ENCODE measurements around the gene CCDC154. TPM values are rescaled to one million over a fixed set of nuclear protein-coding genes. Genes with fewer than 3 reads are reported as not detected.

CCDC154 gene
- total RNA-seq, 1 donor from 2014 or later: 3.1 TPM

DNA sequence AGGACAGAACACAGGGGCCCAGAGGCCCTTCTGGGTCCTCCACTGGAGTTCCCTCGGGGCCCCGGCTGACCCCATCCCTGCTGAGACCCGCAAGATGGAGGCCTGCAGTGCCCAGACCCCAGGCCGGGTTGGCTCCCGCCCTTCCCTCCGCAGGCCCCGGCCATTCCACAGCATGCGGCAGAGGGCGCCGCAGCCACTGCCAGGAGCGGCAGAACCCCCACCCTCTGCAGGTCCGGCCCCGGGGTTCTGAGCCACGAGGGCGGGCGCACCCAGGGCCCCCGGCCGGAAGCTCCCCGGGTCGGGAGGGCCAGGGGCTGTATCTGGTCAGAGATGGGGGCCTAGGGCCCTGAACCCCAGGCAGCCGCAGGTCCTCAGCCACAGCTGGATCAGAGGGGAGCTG lies 15.8 kb downstream of the CCDC154 start:
- TF ChIP-seq, protein P1, sequence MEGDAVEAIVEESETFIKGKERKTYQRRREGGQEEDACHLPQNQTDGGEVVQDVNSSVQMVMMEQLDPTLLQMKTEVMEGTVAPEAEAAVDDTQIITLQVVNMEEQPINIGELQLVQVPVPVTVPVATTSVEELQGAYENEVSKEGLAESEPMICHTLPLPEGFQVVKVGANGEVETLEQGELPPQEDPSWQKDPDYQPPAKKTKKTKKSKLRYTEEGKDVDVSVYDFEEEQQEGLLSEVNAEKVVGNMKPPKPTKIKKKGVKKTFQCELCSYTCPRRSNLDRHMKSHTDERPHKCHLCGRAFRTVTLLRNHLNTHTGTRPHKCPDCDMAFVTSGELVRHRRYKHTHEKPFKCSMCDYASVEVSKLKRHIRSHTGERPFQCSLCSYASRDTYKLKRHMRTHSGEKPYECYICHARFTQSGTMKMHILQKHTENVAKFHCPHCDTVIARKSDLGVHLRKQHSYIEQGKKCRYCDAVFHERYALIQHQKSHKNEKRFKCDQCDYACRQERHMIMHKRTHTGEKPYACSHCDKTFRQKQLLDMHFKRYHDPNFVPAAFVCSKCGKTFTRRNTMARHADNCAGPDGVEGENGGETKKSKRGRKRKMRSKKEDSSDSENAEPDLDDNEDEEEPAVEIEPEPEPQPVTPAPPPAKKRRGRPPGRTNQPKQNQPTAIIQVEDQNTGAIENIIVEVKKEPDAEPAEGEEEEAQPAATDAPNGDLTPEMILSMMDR (IDR thresholded peaks at IDR 0.05): peak; percentile 47
- H3K36me3 ChIP-seq: no peaks in the 10 kb centered on the region
- ATAC-seq (peak; percentile 31 to 38), DNase-seq (no peak)
- peaks cover 9% of the 10 kb centered on the region for H3K27me3 ChIP-seq (ENCODE audit: low read depth)
- H3K4me1 ChIP-seq: no peaks in the 10 kb centered on the region
- H3K9me3 ChIP-seq: no peaks in the 10 kb centered on the region
- peak overlapping the region; percentile 19 for H3K4me3 ChIP-seq
- intact Hi-C loops (cut with DNase I): no loop called here
- no peak overlapping the region for H3K27ac ChIP-seq

DNA sequence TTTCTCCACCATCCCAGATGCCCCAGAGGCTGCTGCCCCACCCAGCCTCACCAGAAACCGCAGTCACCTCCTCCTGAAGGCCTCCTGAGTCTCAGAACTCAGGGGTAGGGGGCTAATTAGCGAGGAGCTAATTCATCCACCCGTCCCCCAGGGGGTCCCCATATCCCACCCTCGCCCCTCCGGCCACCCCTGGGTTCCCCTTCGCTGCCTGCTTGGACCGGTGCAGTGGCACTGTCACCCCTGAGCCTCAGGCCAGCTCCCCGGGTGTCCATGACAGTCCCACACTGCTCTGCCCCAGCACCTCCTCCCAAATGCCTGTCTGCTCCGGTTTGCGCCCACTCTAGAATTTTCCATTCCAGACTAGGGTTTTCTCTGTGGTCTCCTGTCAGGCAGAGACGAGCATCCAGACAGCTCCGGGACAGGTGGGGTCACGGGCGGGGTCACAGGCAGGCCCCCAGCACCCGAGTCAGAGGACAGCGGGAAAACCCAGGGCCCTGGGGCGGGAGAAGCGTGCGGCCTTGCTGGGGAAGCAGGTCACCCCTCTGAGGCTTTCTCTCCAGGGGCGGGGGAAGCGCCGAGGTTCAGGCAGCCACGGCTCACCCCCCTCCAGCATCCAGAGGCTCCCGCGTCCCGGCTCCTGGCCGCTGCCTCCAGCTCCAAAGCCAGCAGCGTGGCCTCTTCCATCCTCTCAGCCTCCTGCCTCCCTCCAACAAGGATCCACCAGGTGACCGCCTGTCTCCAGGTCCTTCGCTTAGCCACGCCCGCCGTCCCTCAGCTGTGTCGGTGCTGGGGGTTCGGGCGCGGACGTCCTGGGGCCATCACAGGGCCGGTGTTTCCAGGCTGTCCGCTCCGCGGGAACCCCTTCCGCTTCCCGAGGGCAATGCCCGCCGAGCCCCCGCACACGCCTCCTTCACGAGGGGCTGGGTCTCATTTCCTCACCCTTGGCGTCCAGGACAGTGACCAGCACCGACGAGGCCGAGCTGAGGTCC lies 16.6 kb downstream of the CCDC154 start:
- ATAC-seq: no peak
- peak overlapping the region; percentile 19 for H3K4me3 ChIP-seq
- intact Hi-C loops (cut with DNase I): no loop called here
- peaks cover 7% of the 10 kb centered on the region for H3K27me3 ChIP-seq (ENCODE audit: low read depth)
- H3K36me3 ChIP-seq: no peaks in the 10 kb centered on the region
- H3K9me3 ChIP-seq: no peaks in the 10 kb centered on the region
- no peak overlapping the region for H3K27ac ChIP-seq
- no peaks in the 10 kb centered on the region for H3K4me1 ChIP-seq
- no peak for DNase-seq
- TF ChIP-seq, protein P1 (IDR thresholded peaks at IDR 0.05): no peak

DNA sequence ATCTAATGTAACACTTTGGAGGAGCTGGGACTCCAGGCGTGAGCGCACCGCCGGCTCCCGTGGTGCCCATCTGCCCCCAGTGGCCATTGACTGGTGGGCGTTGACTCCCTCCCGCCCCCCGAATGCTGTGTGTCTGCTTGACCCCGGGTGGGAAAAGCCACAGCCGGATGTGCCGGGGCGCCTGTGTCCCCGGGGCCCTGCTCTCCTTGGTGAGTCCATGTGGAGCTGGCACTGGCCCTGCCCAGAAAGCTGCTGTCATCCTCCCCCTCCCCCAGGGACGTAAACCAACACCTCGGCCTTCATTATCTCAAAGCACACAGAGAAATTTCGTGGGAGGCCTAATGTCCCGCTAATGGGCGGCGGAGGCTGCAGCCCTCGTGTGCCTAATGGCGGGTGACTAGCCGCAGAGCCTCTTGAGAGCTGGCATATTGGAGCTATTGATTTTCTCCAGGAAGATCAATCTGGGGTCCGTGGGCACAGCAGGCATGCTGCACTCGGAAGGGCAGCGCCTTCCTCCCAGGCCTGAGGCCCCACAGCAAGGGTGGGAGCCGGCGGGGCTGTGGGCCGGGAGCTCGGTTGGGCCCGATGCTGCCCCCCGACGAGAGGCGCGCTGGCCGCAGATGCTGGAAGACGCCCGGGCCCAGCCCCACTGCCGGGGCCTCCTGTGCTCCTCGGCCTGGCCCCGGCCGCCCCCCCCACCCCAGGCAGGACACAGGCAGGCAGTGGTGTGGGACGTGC lies 17.5 kb downstream of the CCDC154 start:
- H3K4me3 ChIP-seq: no peak overlapping the region
- H3K4me1 ChIP-seq: no peaks in the 10 kb centered on the region
- no peak overlapping the region for H3K27ac ChIP-seq
- DNase-seq (no peak), ATAC-seq (no peak)
- intact Hi-C loops (cut with DNase I): no loop called here
- H3K9me3 ChIP-seq: no peaks in the 10 kb centered on the region
- peaks cover 7% of the 10 kb centered on the region for H3K27me3 ChIP-seq (ENCODE audit: low read depth)
- TF ChIP-seq, protein P1 (IDR thresholded peaks at IDR 0.05): no peak
- no peaks in the 10 kb centered on the region for H3K36me3 ChIP-seq

DNA sequence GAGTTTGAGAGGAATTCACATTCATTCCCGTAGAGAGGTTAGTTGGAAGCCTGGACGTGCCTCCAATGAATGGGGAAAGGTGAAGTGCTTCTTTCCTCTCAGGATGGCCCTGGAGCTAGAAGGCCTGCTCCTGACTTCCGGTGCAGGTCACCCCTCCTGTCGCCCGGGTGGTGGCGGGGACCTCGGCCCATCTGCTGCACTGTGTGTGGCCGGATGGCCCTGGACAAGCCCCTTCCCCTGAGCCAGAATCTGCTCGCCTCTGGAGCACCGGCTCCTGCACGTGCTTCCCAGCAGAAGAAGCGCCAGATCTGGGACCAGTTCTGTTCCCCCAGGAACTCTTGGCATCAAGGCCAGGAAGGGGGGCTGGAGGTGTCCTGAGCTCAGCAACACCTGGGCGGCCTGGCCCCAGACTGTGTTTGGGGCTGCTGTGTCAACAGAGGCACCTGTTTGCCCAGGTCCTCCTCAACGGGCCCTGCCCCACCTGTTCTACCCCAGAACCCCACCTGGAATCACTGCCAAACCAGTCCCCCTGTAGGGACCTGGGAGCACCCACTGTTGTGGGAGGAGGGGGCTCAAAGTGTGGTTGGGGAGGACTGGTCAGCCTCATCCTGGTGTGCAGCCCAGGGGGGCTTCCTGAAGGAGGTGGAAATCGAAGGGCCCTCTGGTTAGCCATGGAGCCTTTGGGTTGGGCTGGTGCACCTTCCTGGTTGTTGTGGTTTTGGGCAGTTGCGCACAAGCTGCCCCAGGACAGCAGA lies 18.6 kb downstream of the CCDC154 start:
- ATAC-seq (no peak), DNase-seq (no peak)
- Histone ChIP-seq H3K27ac (no peak overlapping the region), H3K9me3 (no peaks in the 10 kb centered on the region), H3K36me3 (no peaks in the 10 kb centered on the region), H3K4me3 (no peak overlapping the region), H3K4me1 (no peaks in the 10 kb centered on the region), H3K27me3 (ENCODE audit: low read depth) (peaks cover 7% of the 10 kb centered on the region)
- TF ChIP-seq, protein P1 (IDR thresholded peaks at IDR 0.05): no peak
- intact Hi-C loops (cut with DNase I): no loop called here

DNA sequence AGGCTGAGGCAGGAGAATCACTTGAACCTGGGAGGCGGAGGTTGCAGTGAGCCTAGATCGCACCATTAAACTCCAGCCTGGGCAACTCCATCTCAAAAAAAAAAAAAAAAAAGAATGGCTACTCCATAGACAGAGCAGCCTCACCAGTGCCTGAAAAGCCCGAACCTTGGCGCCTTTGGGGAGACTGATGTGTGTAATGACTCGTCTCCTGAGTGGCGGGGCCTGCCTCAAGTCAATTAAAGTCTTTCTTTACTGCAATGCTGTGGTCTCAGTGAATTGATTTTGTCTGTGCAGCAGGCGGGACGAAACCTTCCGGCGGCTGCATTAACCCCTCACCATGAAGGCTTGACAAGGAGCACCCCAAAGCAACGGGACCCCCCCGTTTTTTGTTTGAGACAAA lies 20.3 kb downstream of the CCDC154 start:
- ATAC-seq (no peak), DNase-seq (no peak)
- Histone ChIP-seq H3K9me3 (no peaks in the 10 kb centered on the region), H3K4me3 (no peak overlapping the region), H3K4me1 (peaks cover 16% of the 10 kb centered on the region), H3K27ac (no peak overlapping the region), H3K36me3 (no peaks in the 10 kb centered on the region), H3K27me3 (ENCODE audit: low read depth) (peaks cover 4% of the 10 kb centered on the region)
- intact Hi-C loops (cut with DNase I): no loop called here
- TF ChIP-seq, protein P1 (IDR thresholded peaks at IDR 0.05): no peak
